ENCODE data around the gene DMWD. TPM values are rescaled to one million over a fixed set of nuclear protein-coding genes. Genes with fewer than 3 reads are reported as not detected.

The DMWD gene
- polyA plus RNA-seq, 1 of the 3 experiments (the other 2 are of a cell fraction) = 40.6 TPM

- TF ChIP-seq, protein P1, sequence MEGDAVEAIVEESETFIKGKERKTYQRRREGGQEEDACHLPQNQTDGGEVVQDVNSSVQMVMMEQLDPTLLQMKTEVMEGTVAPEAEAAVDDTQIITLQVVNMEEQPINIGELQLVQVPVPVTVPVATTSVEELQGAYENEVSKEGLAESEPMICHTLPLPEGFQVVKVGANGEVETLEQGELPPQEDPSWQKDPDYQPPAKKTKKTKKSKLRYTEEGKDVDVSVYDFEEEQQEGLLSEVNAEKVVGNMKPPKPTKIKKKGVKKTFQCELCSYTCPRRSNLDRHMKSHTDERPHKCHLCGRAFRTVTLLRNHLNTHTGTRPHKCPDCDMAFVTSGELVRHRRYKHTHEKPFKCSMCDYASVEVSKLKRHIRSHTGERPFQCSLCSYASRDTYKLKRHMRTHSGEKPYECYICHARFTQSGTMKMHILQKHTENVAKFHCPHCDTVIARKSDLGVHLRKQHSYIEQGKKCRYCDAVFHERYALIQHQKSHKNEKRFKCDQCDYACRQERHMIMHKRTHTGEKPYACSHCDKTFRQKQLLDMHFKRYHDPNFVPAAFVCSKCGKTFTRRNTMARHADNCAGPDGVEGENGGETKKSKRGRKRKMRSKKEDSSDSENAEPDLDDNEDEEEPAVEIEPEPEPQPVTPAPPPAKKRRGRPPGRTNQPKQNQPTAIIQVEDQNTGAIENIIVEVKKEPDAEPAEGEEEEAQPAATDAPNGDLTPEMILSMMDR (IDR thresholded peaks at IDR 0.05) = no peak
- TF ChIP-seq TEAD4 (IDR thresholded peaks at IDR 0.05; ENCODE audit: borderline replicate concordance, insufficient read depth) = no peak
- TF ChIP-seq REST (IDR thresholded peaks at IDR 0.05; ENCODE audit: low read depth, low read length) = no peak; the same call in 1 of the 2 replicates
- TF ChIP-seq RXRA (IDR thresholded peaks at IDR 0.05; ENCODE audit: borderline replicate concordance, low read depth) = no peak
- no peak for TF ChIP-seq FOSL2 (IDR thresholded peaks at IDR 0.05; ENCODE audit: borderline replicate concordance, low read depth)
- no peak for TF ChIP-seq TCF12 (IDR thresholded peaks at IDR 0.05)
- TF ChIP-seq GATA2 (CRISPR knock-in tag; IDR thresholded peaks at IDR 0.05) = no peak
Measured at GRCh38 chr19:45792470-45793177, at the start of gene DMWD (continued).

GRCh38 chr19:45842198-45842597 is 49.6 kb upstream of the DMWD start:
- H2AFZ ChIP-seq (ENCODE audit: low read depth) = no peak overlapping the region
- peaks cover 4% of the 10 kb centered on the region; the same call in 1 of the 2 replicates for H3K79me2 ChIP-seq (ENCODE audit: insufficient read depth)
- H3K27me3 ChIP-seq (ENCODE audit: insufficient read depth) = no peaks in the 10 kb centered on the region
- H3F3A ChIP-seq (replicated peaks; ENCODE audit: insufficient read depth) = peaks cover 3% of the 10 kb centered on the region
- H3K9ac ChIP-seq = no peak overlapping the region
- POLR2A ChIA-PET = no interaction called here
- no peaks in the 10 kb centered on the region for H4K20me1 ChIP-seq (ENCODE audit: insufficient read depth)
- TF ChIP-seq SIN3A (IDR thresholded peaks at IDR 0.05; ENCODE audit: borderline replicate concordance, low read depth, low read length) (no peak), ELF1 (IDR thresholded peaks at IDR 0.05) (no peak), GATA2 (CRISPR knock-in tag; IDR thresholded peaks at IDR 0.05) (no peak), RCOR1 (IDR thresholded peaks at IDR 0.05; ENCODE audit: low read length) (no peak), MAX (IDR thresholded peaks at IDR 0.05; ENCODE audit: low read depth) (no peak), JUND (IDR thresholded peaks at IDR 0.05) (no peak), RFX5 (IDR thresholded peaks at IDR 0.05; ENCODE audit: low read length) (no peak), FOXJ3 (CRISPR knock-in tag; IDR thresholded peaks at IDR 0.05) (no peak), POLR2AphosphoS5 (IDR thresholded peaks at IDR 0.05; ENCODE audit: low read depth, low read length) (no peak), NRF1 (IDR thresholded peaks at IDR 0.05; ENCODE audit: low read depth, low read length) (no peak)
- TF ChIP-seq, protein P2, sequence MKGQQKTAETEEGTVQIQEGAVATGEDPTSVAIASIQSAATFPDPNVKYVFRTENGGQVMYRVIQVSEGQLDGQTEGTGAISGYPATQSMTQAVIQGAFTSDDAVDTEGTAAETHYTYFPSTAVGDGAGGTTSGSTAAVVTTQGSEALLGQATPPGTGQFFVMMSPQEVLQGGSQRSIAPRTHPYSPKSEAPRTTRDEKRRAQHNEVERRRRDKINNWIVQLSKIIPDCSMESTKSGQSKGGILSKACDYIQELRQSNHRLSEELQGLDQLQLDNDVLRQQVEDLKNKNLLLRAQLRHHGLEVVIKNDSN (IDR thresholded peaks at IDR 0.05; ENCODE audit: borderline replicate concordance, low read depth) = no peak
- TF ChIP-seq, protein P3, sequence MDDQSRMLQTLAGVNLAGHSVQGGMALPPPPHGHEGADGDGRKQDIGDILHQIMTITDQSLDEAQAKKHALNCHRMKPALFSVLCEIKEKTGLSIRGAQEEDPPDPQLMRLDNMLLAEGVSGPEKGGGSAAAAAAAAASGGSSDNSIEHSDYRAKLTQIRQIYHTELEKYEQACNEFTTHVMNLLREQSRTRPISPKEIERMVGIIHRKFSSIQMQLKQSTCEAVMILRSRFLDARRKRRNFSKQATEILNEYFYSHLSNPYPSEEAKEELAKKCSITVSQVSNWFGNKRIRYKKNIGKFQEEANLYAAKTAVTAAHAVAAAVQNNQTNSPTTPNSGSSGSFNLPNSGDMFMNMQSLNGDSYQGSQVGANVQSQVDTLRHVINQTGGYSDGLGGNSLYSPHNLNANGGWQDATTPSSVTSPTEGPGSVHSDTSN (IDR thresholded peaks at IDR 0.05) = no peak
- H3K4me2 ChIP-seq = no peak overlapping the region
- H3K4me3 ChIP-seq (ENCODE audit: low read depth in 2 of 2, low read length in 1 of 2) = no peak overlapping the region
- H3K4me1 ChIP-seq (ENCODE audit: control insufficient read depth in 1 of 2, insufficient read depth in 2 of 2, low read depth in 1 of 2, low read length in 1 of 2) = no peaks in the 10 kb centered on the region
- no peaks in the 10 kb centered on the region for H3K9me2 ChIP-seq
- no peak for DNase-seq
- no peaks in the 10 kb centered on the region for H3K9me3 ChIP-seq
- H3K36me3 ChIP-seq (replicated peaks in 1 of 2; ENCODE audit: control insufficient read depth in 1 of 2, insufficient read depth in 2 of 2, low read length in 1 of 2) = peaks cover 62 to 71% of the 10 kb centered on the region in 2 experiments
- CTCF ChIA-PET = interaction anchor here (0.7 to 2.8 kb wide), 5 partner anchors 16 to 593 kb away, joined by 3 to 20 read pairs (median 3); no protein-coding TSS in a partner anchor
- no peak overlapping the region for H3K27ac ChIP-seq (ENCODE audit: low read depth in 2 of 2, low read length in 1 of 2)
- WGBS (ENCODE audit: low lambda C conversion rate) = 97% methylated on average over 13 of the region's 14 CpGs

Measured in SK-N-SH (cell line).